GM23248 (cell line): ENCODE results near the gene MYZAP.

ENCODE experiments used
- EZH2 ChIP-seq: fragments of 200-600 bp; sonication (generic); IDR thresholded peaks from 2 replicates; pipeline ENCODE4 v1.6.1; 2018; ENCODE audit warnings: antibody characterized with exemption, mild to moderate bottlenecking; ENCODE audit not compliant: insufficient read depth, poor library complexity, severe bottlenecking
- EZH2phosphoT487 ChIP-seq: fragments of 200-600 bp; sonication (generic); IDR thresholded peaks from 2 replicates; pipeline ENCODE4 v1.6.1; 2018; ENCODE audit warnings: antibody characterized with exemption, moderate library complexity, mild to moderate bottlenecking, low read depth; ENCODE audit not compliant: insufficient read depth

DNA sequence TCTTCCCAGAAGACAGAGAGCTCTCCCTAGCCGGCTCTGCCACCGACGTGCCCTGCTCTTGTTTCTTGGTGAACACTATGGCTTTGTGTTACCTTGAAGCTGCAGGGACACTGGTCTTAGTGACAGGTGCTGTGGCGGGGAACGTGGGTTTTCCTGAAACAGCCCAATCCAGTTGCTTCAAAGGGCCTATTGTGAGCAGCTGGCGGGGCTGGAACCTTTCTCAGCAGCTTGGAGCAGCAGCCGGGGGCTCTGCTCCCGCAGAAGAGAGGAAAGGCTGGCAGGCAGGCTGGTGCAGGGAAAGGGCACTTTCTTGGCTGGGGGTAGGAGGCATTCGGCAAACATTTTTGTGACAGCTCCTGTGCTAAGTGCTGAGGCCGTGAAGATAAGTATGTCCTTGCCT lies 12.8 kb downstream of the MYZAP start:
- no peak for TF ChIP-seq EZH2
- TF ChIP-seq EZH2phosphoT487, result no peak
